GM12878 (cell line): ENCODE data around the gene PTPN22. TPM values are rescaled to one million over a fixed set of nuclear protein-coding genes. Genes with fewer than 3 reads are reported as not detected.
A peak's percentile ranks its signal among the peaks of the same experiment; 100 is the strongest.

Source experiments
- CBFB ChIP-seq: IDR thresholded peaks from 2 replicates; pipeline ENCODE4 v1.6.1; 2016; ENCODE audit warnings: antibody characterized with exemption, low read depth
- EED ChIP-seq: sonication (generic); IDR thresholded peaks from 2 replicates; pipeline ENCODE4 v1.6.1; 2016; ENCODE audit warnings: antibody characterized with exemption, low read depth
- IRF4 ChIP-seq: IDR thresholded peaks from 2 replicates; pipeline ENCODE4 v1.6.1; 2011; ENCODE audit warnings: low read depth, low read length
- JUNB ChIP-seq: IDR thresholded peaks from 2 replicates; pipeline ENCODE4 v1.6.1; 2016; ENCODE audit warnings: antibody characterized with exemption, mild to moderate bottlenecking
- KDM1A ChIP-seq: fragments of 200-600 bp; sonication (generic); IDR thresholded peaks from 2 replicates; pipeline ENCODE4 v1.6.1; 2016; ENCODE audit warnings: borderline replicate concordance
- NFYB ChIP-seq: IDR thresholded peaks from 2 replicates; pipeline ENCODE4 v1.6.1; 2011; ENCODE audit warnings: low read depth, mild to moderate bottlenecking, low read length, improper control_type of control experiment, moderate library complexity; ENCODE audit not compliant: insufficient read depth
- POLR2AphosphoS2 ChIP-seq: IDR thresholded peaks from 2 replicates; pipeline ENCODE4 v1.6.1; 2011; ENCODE audit warnings: low read depth, mild to moderate bottlenecking, low read length, improper control_type of control experiment, moderate library complexity
- SMAD1 ChIP-seq: fragments of 450-650 bp; IDR thresholded peaks from 2 replicates; pipeline ENCODE4 v1.6.1; 2018; ENCODE audit warnings: mild to moderate bottlenecking, low read depth; ENCODE audit not compliant: partially characterized antibody
- SMC3 ChIP-seq: IDR thresholded peaks from 2 replicates; pipeline ENCODE4 v1.6.1; 2011; ENCODE audit warnings: low read length, improper control_type of control experiment, borderline replicate concordance
- SREBF2 ChIP-seq: IDR thresholded peaks from 2 replicates; pipeline ENCODE4 v1.6.1; 2012; ENCODE audit warnings: mild to moderate bottlenecking, low read length
- SRF ChIP-seq, 2 experiments: IDR thresholded peaks; 2 replicates each; pipeline ENCODE4 v1.6.1; 2011; ENCODE audit warnings: low read depth in 2 of 2, low read length in 2 of 2, mild to moderate bottlenecking in 1 of 2, moderate library complexity in 1 of 2
- YBX1 ChIP-seq: fragments of 450-650 bp; IDR thresholded peaks from 2 replicates; pipeline ENCODE4 v1.6.1; 2016; ENCODE audit warnings: antibody characterized with exemption
- ZNF207 ChIP-seq: fragments of 450-650 bp; IDR thresholded peaks from 2 replicates; pipeline ENCODE4 v1.6.1; 2014; ENCODE audit warnings: antibody characterized with exemption, mild to moderate bottlenecking, borderline replicate concordance
- polyA plus RNA-seq, 11 experiments: library from polyadenylated mRNA; depleted of rRNA in 4 of 11; unstranded in 6 of 11; stranded (reverse) in 5 of 11; fragments of >200 nt; fragmentation: Nextera tagmentation in 4 of 11; fragmentation: Illumina TruSeq in 1 of 11; extraction: Ambion mirVana in 4 of 11; extraction: Trizol in 1 of 11; gene quantifications; 1 replicate in 1 of 11; 2 replicates in 10 of 11; pipeline versions ENCODE4 v1.2.1 to v1.2.3, GENCODE V29; 2011 to 2016; ENCODE audit warnings: inconsistent platforms in 2 of 11, missing spikeins in 2 of 11, low read depth in 1 of 11
- total RNA-seq, 4 experiments: library from RNA; depleted of rRNA in 3 of 4; stranded (reverse); fragments of >200 nt in 3 of 4; fragmentation: Illumina TruSeq in 1 of 4; extraction: Trizol in 1 of 4; gene quantifications; 2 replicates each; pipeline versions ENCODE4 v1.2.1 to v1.2.3, GENCODE V29; 2013 to 2021
- TF ChIP-seq, protein P1 (sequence below): fragments of 150-350 bp; IDR thresholded peaks from 2 replicates; pipeline ENCODE4 v1.6.1; 2014; ENCODE audit warnings: mild to moderate bottlenecking, low read depth, low read length
- TF ChIP-seq, protein P2 (sequence below): fragments of 450-650 bp; IDR thresholded peaks from 2 replicates; pipeline ENCODE4 v1.6.1; 2017; ENCODE audit warnings: mild to moderate bottlenecking, moderate library complexity

PTPN22 gene
- total and polyA plus RNA-seq, 10 of the 15 experiments (the other 5 are each of a cell fraction or from before 2014, with no cell fraction given) = 22.8 to 65.1 (median 44.9) TPM

DNA sequence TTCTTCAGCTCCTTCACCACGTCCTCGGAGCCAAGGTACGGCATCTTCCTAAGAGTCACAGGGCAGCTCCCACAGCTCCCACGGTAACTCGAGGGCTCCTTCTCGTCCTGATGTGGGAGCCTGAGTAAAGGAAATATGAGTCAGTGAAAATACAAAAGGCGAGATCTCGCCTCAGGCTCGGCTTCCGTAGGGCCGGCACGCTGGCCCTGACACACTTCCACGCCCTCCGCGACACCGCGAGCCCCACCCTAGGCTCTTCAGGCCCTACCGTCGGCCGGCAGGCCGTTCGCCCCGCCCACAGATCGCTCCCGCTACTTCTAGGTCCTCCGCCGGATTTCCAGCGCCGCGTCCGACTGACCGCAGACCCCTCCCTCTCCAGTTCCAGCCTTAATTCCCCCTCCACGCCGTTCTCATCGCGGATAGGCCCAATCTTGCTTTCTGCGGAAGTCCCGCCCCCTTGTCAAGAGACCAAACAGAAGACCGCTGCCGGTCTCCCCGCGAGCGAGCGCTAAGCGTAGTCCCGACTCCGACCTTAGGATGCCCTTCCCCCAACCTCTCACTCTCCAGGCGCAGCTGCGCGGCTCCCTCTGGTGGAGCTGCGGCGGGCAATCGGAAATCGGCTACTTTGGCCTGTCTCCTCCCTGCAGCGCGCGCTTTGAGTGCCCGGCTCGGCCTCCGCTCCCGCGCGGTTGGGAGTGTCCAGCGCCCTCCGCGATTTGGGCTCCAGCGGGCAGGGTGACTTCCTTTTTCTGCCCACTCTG, 33.3 kb upstream of the PTPN22 start, which contains the start of the genes AP4B1 and DCLRE1B (continued):
- TF ChIP-seq CBFB (peak; percentile 93), YBX1 (no peak), SREBF2 (no peak), NFYB (peak; percentile 78), JUNB (no peak), ZNF207 (peak; percentile 86; the same call in 1 of the 2 replicates), POLR2AphosphoS2 (no peak), KDM1A (no peak), SMAD1 (peak; percentile 17), SMC3 (peak; percentile 95), IRF4 (peak; percentile 66), EED (peak; percentile 88), SRF (IDR thresholded peaks at IDR 0.05; ENCODE audit: low read depth in 2 of 2, low read length in 2 of 2) (peak; percentile 87 to 99)
- TF ChIP-seq, protein P1, sequence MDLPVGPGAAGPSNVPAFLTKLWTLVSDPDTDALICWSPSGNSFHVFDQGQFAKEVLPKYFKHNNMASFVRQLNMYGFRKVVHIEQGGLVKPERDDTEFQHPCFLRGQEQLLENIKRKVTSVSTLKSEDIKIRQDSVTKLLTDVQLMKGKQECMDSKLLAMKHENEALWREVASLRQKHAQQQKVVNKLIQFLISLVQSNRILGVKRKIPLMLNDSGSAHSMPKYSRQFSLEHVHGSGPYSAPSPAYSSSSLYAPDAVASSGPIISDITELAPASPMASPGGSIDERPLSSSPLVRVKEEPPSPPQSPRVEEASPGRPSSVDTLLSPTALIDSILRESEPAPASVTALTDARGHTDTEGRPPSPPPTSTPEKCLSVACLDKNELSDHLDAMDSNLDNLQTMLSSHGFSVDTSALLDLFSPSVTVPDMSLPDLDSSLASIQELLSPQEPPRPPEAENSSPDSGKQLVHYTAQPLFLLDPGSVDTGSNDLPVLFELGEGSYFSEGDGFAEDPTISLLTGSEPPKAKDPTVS = peak; percentile 93
- TF ChIP-seq, protein P2, sequence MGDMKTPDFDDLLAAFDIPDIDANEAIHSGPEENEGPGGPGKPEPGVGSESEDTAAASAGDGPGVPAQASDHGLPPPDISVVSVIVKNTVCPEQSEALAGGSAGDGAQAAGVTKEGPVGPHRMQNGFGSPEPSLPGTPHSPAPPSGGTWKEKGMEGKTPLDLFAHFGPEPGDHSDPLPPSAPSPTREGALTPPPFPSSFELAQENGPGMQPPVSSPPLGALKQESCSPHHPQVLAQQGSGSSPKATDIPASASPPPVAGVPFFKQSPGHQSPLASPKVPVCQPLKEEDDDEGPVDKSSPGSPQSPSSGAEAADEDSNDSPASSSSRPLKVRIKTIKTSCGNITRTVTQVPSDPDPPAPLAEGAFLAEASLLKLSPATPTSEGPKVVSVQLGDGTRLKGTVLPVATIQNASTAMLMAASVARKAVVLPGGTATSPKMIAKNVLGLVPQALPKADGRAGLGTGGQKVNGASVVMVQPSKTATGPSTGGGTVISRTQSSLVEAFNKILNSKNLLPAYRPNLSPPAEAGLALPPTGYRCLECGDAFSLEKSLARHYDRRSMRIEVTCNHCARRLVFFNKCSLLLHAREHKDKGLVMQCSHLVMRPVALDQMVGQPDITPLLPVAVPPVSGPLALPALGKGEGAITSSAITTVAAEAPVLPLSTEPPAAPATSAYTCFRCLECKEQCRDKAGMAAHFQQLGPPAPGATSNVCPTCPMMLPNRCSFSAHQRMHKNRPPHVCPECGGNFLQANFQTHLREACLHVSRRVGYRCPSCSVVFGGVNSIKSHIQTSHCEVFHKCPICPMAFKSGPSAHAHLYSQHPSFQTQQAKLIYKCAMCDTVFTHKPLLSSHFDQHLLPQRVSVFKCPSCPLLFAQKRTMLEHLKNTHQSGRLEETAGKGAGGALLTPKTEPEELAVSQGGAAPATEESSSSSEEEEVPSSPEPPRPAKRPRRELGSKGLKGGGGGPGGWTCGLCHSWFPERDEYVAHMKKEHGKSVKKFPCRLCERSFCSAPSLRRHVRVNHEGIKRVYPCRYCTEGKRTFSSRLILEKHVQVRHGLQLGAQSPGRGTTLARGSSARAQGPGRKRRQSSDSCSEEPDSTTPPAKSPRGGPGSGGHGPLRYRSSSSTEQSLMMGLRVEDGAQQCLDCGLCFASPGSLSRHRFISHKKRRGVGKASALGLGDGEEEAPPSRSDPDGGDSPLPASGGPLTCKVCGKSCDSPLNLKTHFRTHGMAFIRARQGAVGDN = no peak
